Left renal cortex interstitium (tissue), 4 donors: ENCODE results near the gene GTF3C2. TPM values are rescaled to one million over a fixed set of nuclear protein-coding genes. Genes with fewer than 3 reads are reported as not detected.

Experiments used
- DNase-seq, 4 donors: peaks; one replicate each; pipeline ENCODE4 v3.0.0-alpha.2; 2013; ENCODE audit warnings: low read depth in 4 of 4, low spot score in 2 of 4, missing footprints in 1 of 4
- polyA plus RNA-seq, 4 donors: library from polyadenylated mRNA; unstranded; fragments of 120-200 nt; gene quantifications; one replicate each; pipeline ENCODE4 v1.2.1, GENCODE V29; 2013; ENCODE audit not compliant: insufficient read length in 4 of 4

The GTF3C2 gene, protein sequence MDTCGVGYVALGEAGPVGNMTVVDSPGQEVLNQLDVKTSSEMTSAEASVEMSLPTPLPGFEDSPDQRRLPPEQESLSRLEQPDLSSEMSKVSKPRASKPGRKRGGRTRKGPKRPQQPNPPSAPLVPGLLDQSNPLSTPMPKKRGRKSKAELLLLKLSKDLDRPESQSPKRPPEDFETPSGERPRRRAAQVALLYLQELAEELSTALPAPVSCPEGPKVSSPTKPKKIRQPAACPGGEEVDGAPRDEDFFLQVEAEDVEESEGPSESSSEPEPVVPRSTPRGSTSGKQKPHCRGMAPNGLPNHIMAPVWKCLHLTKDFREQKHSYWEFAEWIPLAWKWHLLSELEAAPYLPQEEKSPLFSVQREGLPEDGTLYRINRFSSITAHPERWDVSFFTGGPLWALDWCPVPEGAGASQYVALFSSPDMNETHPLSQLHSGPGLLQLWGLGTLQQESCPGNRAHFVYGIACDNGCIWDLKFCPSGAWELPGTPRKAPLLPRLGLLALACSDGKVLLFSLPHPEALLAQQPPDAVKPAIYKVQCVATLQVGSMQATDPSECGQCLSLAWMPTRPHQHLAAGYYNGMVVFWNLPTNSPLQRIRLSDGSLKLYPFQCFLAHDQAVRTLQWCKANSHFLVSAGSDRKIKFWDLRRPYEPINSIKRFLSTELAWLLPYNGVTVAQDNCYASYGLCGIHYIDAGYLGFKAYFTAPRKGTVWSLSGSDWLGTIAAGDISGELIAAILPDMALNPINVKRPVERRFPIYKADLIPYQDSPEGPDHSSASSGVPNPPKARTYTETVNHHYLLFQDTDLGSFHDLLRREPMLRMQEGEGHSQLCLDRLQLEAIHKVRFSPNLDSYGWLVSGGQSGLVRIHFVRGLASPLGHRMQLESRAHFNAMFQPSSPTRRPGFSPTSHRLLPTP
- 10 to 100 TPM; 65.4 to 82.3 (median 73.2) TPM for polyA plus RNA-seq

DNA sequence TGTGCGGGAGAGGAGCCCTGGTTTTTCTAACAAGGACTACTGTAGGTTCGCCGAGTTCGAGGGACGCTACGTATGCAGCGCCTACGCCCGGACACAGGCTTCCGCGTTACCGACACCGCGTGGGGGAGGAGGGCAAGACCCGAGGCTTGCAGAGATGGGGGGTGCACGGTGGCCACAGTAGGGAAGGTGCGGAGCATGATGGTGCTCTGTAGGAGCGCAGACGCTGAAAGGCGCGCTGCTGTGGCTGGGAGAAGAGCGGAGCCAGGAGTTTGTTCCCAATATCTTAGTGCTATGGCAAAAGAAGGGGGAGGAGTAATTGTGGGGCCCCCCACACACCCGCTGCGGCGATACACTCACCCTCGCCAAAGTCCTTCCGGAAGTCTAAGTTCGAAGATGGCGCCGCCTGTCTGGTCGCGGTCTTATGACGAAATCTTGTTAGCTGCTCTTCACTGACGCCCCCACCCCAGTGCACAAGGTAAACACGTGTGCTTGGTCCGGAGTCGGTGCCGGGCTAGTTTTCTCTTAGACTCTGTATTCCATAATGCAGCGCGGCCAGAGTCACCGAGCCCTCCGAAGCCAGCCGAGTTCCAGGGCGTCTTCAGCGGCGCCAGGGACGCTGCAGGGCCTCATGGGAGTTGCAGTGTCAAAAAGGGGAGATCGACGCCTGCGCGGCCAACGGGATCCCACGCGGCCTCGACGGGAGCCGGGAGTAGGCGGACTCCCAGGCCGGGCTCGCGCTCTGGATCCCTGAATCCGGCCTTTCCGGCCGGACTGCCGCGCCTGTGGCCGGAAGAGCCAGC lies at the start of gene GTF3C2:
GTF3C2 (minus strand) TSS at position 383 of the 800 bp plus-strand sequence. CDS start 13,210 bp downstream, outside the sequence.
- peak; percentile 94 to 97 (median 94) for DNase-seq

DNA sequence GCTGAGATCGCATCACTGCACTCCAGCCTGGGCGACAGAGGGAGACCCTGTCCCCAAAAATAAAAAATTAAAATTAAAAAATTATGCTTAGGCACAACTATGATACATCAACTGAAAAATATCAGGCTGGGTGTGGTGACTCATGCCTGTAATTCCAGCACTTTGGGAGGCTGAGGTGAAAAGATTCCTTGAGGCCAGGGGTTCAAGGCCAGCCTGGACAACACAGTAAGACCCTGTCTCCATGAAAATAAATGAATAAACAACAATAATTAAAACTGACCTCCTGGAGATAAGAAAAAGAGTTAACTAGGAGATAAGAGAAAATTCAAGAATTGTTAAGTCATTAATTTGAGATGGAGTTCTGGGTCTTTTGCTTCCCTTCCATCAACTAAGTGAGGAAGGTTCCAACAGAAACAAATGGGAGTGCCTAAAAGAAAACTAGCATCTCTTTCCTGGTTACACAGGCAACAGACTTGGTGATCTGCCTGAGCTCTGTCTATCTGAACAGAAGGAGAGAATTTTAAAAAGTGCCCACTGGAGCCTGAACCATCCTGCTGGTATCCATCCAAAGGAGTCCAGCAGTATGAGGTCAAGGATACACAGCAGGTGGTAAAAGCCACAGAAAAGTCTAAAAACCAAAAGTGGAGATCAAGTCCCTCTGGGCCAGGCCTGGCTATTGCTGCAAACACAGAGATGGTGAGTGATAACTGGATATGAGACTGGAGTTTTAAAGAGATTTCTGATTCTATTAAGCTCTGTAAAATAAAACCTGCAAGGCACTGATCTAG lies 44.0 kb upstream of the GTF3C2 start:
- no peak for DNase-seq

DNA sequence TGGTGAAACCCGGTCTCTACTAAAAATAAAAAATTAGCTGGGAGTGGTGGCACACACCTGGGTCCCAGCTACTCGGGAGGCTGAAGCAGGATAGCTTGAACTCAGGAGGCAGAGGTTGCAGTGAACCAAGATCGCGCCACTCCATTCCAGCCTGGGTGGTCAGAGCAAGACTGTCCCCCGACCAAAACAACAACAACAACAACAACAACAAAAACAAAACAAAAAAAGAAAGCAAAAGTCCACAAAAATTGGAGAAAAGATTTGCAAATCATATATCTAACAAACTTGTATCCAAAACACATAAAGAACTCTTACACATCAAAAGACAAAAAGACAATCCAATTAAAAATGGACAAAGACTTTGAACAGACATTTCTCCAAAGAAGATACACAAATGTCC lies 42.4 kb upstream of the GTF3C2 start:
- no peak for DNase-seq

DNA sequence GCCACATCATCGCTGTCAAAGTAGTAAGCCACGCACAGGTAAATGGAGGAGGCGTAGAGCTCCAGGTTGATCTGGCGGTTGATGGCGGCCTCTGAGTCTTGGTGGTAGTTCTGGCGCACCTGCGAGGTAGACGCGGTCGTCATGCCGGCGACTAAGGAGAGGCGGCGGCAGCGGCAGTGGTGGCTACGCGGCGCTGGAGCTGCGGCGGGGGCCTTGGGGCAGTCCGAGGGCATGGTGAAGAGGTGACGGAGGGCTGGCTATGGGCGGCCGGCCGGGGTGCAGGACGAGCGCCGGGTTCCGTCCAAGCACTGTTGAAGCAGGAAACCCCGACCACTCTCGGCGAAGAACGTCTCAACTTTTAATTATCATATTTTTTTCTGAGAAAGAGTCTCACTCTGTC lies 36.7 kb upstream of the GTF3C2 start:
- no peak for DNase-seq

DNA sequence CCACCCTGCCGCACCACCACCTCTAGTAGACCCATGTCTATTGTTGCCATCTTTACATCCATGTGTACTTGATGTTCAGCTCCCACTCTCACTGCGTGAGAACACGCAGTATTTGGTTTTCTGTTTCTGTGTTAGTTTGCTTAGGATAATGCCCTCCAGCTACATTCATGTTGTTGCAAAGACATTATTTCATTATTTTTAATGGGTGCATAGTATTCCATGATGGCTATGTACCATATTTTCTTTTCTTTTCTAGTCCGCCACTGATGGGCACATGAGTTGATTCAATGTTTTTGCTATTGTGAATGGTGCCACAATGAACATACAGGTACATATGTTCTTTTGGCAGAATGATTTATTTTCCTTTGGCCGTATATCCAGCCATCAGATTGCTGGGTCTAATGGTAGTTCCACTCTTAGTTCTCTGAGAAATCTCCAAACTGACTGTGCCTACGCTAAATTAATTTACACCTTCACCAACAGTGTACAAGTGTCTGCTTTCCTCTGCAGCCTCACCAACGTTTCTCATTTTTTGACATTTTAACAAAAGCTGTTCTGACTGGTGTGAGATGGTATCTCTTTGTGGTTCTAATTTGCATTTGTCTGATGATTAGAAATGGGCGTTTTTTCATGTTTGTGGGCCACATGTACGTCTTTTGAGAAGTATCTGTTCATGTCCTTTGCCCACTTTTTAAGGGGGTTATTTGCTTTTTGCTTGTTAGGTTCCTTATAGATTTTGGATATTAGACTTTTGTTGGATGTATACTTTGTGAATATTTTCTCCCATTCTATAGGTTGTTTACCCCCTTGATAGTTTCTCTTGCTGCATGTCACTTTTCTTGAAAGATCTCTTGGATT lies 34.5 kb upstream of the GTF3C2 start:
- no peak for DNase-seq

DNA sequence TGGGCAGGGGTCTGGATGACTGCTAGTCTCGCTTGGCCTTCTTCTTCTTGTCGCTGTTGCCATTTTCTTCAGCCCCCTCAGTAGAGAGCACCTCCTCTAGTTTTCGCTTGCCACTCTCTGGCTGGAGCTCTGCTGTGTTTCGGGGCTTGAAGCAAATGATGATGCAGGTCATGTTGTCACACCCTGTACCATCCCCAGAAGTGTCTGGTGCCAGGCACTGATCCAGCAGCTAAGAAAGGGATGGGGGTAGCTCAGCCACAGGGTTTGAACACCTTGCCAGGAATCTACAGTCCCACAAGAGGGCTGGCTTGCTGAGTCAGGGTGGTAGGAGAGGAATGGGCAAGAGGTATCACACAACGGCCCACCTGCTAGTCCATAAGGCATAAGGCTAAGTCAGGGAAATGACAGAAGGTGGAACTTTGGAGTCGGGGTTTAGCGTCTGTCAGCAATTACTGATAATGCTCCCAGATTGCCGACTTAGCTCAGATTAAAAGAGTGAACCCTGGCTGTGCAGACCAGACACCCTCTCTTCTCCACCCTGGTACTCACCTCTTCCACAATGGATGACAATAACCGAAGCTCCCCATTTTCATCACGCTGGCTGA lies 25.1 kb upstream of the GTF3C2 start:
- no peak for DNase-seq

DNA sequence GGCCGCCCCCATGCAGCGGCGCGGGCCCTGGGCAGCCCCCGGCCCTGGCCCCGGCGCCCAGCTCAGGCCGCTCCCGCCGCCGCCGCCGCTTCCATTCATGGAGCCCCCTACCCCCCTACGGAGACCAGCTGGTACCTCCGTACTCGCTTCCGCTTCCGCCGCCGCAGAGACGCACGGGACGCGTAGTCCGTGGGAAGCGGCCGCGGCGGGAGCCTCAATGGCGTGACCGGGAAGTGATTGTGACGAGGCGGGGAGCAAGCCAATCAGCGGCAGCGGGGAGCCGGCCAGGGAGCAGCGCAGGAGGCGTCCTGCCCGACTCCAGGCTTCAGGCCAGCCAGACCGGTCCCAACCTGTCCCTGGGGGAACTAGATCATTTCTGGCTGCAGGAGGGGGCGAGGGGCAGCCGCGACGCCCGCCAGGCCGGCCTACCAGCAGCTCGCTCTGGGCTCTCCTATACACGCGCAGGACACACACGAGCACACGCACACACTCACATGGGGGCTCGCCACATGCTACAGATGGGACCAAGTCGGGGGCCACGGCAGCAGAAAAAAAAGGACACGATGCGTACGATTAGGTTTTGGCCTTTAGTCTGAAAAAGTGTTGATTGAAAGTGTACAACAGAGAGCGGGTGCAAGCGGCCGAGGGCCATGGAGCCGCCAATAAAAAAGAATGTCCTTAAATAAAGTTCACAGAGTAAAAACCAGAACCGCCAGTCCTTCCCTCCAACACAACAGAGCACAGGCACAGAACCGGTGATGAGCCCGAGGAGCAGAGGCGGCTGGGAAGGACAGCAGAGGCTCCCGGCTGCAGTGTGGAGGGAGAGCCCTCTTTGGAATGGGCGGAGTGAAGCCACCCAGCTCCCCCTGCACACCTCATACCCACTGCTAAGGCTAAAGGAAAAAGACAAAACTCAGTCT lies 24.3 kb upstream of the GTF3C2 start, which contains the start of gene ZNF513:
ZNF513 (minus strand) TSS at position 109 of the 920 bp plus-strand sequence. CDS start 208 bp downstream, outside the sequence.
- peak; percentile 66 to 92 (median 83) for DNase-seq

DNA sequence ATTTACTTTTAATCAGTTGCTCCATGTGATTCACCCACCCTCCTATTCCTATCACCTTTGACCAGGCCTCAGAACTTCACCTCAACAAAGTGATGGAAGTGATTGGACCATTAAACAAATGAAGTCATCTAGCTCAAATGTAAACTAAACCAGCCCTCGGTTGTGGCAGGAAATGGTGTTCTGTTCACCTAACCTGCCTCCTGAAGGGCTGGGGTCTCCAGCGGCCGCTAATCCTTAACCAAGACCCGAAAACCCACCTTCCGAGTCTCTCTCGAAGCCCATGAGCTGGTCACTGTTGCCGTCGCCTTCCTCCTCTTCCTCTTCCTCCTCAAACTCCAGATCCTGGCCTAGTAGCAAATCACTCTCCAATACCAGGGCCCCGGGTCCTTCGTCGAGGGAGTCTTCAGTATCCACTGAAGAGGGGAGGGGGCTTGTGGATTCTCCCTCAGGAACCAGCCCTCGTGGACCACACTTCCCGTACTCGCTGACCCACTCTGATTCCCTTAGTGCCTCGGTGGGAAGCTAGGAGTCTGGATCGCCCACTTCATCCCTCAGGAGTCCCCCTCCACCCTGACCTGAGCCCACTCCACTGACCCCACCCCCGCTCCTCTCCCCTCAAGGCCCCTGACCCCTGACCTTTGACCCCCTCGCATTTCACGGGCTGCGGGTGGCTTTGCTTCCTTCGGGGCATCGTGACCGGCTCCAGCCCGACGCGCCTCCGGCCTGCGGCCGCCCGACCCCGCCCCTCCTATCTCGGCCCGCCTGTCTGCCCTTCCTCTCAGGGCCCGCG lies 23.5 kb upstream of the GTF3C2 start:
- peak in 1 of 4 donors; percentile 19 for DNase-seq

DNA sequence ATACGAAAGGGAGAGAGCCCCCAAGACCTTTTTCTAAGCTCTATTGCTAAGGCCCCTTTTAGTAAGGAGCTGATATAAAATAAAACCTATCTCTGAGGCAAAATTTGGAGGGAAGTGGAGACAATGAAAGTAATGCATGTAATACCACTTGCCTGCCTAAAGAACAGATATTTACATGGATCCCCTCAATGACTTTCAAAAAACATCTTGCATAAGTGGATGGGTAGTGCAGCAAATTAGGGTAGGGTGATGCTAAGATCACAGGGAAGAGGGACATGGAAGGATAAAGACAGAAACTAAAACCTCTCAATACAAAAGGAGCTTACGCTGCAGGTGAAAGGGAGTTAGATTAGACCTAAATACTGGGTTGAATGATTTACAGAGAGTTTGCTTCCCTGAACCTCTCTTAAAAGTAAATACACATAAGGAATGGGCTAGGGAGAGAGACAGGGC lies 22.8 kb upstream of the GTF3C2 start:
- DNase-seq: no peak

DNA sequence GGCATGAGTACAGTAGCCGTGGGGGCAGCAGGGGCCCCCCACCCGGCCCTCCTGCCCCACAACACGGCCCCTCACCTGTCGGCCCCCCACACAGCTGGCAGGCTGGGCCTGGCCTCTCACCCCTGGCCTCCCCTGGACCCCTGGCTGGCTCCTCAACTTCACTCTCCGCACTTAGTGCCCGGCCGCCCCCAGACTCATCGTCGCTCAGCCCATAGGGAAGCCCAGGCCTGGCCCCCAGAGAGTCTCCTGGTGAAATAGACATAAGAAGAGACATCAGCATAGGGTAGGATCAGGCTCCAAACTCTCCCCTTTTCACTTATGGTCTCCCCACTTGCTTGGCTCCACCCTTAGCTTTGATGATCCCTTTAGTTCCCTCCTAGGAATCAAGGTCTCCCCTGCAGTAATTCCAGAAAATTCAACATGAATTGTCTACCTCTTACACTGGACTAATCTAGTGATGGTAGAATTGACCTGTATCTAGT lies 22.3 kb upstream of the GTF3C2 start:
- no peak for DNase-seq

DNA sequence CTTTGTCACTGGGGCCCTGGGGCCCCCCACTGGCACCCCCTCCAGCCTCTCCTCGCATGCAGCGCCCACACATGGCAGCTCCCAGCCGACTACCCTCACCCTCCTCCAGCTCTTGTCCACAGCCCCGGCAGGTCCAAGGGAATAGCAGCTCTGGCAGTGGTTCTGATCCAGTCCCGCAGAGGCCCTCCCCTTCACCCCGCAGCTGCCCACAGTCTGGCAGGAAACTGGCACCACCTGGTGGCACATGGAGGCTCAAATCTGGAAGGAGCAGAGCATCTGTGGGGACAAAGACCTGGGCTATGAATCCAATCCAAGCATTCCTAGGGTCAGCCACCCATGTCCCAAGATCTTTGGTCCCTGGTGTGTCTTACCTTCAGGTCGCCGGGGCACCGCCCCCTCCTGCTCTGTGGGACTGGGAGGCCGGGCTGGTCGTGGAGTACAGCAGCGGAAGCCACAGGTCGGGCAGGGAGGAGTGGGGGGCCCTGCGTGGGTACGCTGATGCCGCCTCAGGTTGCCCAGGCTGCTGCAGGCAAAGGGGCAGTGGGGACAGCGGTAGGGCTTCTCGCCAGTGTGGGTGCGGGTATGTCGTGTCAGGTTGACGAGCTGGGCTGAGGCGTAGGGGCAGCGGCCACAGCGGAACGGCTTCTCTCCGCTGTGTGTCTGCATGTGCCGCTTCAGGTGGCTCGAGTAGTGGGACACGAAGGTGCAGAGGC lies 21.7 kb upstream of the GTF3C2 start:
- DNase-seq: no peak

DNA sequence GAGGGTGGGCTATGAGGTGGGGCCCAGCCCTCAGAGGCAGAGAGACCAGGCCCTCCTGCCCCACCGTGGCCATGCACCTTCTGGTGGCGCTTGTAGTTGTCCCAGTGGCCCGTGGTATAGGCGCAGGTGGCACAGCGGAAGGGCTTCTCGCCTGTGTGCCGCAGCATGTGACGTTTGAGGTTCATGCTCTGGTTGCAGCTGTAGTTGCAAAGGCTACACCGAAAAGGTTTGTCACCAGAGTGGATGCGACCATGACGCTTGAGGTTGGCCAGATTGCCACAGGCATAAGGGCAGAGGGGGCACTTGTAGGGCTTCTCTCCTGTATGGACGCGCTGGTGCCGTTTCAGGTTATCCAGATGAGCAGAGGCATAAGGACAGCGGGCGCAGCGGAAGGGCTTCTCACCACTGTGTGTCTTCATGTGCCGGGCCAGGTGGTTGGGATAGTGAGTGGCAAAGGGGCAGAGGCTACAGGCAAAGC lies 21.1 kb upstream of the GTF3C2 start:
- no peak for DNase-seq

DNA sequence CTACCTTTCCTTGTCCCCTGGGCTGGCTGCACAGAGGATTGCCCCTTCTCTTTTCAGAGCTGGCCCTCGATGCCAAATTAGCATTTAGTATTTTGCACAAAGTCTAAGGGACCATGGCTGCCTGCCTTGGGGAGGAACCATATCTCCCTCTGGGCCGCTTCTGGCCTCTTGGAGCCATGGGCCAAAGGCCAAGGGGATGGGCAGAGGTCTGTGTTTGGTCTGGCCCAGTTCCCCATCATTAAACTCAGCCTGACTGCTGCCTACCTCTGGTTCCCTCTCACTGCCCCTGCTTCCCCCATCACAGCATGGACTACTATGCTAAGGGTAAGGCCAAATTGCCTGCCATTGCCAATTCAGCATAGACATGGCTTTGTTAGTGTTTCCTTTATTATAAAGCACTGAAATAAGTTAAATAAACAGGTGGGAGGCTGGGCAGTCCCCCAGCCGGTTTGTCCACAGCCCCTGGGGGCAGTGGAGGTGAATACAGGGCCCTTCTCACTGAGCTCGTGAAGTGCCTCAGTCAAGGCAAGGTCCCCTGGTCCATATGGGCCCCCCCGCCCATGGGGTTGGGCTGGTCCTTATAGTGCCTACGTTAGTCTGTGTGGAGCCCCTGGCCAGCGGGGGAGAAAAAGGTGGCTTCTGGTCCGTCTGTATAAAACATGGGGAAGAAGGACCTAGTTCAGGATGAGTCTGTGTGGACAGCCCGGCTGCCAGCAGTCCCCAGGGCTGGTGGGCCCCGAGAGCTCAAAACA lies 20.5 kb upstream of the GTF3C2 start:
- DNase-seq: no peak

DNA sequence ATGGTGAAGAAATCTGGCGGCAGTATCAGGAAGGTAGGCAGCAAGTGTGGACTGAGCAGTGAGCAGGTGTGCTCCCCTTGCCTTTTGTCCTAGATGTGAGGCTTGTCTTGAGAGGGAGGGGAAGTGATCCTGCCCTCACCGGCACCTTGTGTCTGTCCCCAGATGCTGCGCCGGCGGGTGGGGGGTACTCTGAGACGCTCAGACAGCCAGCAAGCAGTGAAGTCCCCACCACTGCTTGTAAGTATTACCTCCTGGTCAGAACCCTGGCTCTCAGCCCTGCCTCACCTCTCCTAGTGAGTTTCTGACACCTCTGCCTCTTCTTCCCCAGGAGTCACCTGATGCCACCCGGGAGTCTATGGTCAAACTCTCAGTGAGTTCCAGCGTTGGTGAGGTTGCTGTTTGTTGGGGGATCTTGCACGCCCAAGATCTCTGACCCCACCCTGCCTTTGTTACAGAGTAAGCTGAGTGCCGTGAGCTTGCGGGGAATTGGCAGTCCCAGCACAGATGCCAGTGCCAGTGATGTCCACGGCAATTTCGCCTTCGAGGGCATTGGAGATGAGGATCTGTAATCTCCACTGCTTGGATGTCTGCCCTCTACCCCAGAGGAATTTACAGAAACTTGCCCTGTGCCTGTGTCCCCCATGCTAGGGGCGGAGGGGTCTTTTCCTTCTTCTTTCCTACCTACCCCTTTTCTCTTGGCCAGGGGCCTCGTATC lies 19.7 kb upstream of the GTF3C2 start:
- no peak for DNase-seq
